HG03060 (cell line): ENCODE data around the gene PRKAR1B.

Experiments
- ATAC-seq: cut with Tn5 transposase; IDR thresholded peaks from one replicate; pipeline ENCODE4 v1.9.1; 2021; ENCODE audit warnings: low read depth, moderate number of reproducible peaks; ENCODE audit not compliant: unreplicated experiment

PRKAR1B gene

DNA sequence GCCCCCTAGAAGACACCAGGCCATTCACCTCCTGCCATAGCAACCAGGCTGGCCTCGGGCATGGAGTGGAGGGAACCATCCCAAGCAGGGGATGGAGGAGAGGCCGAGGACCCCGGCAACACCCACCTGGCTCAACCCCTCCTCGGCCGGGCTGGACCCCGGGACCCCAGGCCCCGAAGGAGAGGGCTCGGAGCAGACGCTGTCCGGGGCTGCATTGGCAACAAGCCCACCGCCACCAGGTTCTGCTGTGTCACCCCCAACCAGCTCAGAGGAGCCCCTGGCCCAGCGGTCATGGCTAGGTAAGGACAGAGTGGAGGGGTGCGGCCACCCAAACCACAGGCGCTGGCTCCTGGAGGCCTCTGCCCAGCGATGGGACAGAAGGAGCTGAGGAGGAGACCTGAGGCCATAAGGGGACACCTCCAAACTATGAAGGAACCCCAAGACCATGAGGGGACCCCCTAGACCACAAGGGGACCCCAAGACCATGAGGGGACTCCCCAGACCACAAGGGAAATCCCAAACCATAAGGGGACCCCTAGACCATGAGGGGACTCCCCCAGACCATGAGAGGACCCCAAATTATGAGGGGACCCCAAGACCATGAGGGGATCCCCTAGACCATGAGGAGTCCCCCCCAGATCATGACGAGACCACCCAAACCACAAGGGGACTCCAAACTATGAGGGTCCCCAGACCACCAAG is 132.7 kb downstream of the PRKAR1B start:
- ATAC-seq, result no peak

GRCh38 chr7:593324-594115 is 133.6 kb downstream of the PRKAR1B start:
- no peak for ATAC-seq

DNA sequence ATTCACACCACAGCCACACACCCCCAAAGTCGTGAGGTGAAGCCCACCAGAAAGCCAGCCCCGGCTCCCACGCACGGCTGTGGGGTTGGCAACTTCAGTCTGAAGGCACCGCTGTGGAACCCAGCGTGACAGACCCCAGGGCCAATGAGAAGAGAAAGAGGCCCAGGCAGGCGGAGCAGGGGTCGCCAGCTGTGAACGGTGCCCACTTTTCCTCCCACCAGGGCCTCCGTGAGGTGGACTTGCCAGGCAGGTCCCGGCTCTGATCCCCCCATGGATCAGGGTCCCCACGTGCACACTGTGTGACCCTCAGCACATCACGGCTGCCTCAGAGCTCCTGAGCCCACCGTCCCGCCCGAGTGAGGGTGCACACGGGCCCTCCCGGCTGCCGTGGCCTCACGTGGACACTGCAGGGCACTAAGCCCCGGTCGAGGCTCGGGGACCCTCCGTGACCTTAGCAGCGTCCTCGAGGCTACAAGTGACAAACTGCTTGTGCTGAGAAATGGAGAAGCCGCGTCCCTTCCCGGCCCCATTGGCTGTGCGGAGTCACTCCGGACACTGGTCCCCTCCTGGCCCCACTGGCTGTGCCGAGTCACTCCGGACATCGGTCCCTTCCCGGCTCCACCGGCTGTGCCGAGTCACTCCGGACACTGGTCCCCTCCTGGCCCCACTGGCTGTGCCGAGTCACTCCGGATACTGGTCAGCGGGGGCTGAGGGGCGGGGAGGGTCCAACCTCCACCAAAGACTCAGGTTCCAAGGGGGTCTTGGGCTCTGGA is 135.0 kb downstream of the PRKAR1B start:
- no peak for ATAC-seq

DNA sequence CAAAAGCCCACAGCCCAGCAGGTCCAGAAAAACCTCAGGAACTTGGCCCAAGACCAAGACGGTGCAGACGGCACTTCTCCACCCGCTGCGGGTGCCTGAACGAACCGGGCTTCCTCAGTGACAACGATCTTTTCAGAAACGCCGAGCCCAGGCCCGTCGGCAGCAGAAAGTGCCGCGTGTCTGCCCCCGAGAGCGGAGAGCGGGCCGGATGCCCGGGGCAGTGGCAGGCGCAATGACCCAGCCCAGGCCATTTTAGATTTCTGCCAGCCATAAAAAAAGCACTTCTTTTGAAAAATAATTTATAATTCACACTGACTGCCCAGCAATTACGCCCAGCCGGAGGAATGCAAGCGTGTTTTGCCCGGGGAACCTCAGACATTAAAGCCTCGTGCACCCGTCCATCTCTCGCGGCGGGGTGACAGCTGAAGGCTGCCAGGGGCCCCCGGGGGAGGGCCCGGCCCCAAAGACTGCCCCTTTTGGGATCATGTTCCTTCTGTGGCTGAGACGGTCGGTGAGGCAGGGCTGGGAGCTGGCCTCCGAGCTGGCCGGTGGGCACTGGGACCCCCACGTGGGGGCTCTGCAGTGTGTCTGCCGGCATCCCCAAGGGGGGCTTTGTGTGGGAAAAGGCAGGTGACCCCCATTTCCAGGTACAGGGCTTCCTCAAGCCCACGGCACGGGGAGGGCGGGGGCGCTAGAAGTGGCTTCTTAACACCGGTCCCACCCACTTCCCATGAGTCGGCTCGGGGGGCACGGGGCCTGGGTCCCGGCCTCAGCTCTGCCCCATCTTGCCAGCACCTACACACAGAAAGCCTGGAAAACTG is 136.1 kb downstream of the PRKAR1B start:
- no peak for ATAC-seq

DNA sequence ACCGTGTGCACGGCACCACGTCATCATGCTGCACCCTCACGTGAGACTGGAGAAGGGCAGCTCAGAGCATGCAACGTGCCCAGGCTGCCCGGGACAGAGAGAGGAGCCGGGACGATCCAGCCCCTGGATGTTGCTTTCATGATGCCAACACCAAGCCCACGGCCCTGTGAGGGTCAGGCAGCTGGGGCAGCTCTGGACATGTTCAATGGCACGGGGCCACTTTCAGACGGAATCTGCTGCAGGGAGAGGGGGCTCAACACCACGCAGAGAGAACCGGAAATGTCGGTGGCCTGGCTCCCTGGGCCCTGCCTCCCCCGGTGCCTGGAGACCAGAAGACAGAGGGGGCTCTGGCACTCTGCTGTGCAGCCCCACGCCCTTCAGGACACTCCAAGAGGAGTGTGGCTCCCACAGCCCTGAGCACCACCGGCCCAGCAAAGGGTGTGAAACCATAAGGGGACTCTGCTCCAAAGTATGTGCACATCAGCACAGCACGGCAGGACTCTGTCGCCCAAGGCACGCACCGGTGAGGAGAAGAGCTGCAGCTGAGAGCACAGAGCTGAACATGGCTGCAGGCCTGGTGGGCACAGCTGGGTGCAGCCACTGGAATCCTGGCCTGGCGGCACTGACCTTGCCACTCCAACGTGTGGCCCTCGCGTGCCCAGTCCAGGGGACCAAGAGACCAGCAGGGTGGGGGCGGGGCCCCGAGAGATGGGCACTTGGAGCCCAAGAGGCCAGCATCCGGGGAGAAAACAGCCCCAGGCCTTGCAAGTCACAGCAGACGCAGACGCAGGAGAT is 137.1 kb downstream of the PRKAR1B start:
- no peak for ATAC-seq

DNA sequence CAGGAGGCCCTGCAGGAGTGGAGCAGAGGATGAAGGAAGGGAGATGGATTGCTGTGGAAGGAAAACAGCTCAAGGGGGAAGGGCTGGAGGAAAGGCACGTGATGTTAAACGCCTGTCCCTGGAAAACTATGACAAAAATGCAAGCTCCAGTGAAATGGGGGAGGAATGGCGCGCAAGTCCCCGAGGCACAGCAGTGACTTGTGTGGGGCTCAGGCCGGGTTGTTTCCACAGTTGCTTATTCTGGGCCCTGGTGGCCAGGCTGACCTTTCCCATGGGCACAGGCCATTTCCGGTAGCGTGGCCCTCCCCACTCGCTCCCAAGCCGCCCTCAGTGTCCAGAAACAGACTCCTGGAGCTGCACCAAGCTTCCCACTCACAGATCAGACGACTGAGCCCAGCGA is 139.3 kb downstream of the PRKAR1B start:
- no peak for ATAC-seq

DNA sequence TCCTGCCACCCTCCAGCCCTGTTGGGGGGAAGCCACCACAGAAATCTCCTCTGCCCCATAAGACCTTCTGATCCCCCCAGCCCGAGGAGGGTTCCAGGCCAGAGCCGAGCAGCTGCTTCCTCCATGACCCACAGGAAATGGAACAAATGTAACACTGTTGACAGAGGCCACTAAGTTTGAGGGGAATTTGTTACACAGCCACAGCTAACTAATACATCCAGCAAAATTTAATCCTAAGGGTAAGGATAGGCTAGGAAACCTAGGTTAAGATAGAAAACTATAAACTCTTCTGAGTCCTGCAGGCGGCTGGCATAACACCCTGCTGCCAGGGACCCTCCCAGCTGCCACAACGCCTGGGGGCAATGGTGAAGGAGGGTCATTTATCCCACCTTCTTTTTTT is 140.6 kb downstream of the PRKAR1B start:
- ATAC-seq, result no peak

- ATAC-seq, result no peak
Observed at GRCh38 chr7:585873-586272, 141.2 kb downstream of the PRKAR1B start.

DNA sequence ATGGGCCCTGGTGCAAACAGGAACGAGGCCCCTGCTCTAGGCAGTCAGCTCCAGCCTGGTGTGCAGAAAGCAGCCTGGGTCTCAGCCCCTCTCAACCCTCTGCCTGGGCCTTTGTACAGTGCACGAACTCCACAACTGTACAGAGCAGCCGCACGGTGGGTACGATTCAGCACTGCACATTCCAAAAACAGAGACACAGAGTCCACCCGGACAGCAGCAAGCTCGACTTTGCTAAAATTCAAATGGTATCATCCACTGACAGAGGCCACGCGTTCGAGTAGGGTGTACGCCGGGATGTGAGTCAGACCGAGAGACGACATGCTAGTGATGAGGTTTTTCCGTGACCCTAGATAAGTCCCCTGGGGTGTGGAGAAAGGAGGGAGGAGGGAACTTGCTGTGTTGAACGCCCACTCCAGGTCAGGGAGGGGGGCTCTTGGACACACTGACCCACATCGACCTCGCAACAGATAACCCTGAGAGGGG is 141.8 kb downstream of the PRKAR1B start:
- ATAC-seq, result no peak

DNA sequence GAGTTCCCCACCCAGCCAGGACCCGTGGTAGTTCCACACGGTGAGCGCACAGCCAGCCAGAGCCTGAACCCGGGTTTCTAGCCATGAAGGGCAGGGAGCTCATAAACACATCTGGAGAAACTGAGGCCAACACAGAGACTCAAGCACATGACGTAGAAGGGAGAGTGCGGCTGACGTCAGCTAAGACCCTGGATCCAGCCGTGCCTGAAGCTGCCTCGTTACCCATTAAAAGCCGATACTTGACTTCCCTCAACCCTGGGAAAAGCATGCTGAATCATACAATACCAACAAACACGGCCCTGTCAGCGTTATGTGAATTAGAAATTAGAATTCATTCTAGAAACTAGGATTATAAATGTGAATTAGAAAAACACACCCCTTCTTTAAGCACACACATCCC is 142.3 kb downstream of the PRKAR1B start:
- no peak for ATAC-seq

DNA sequence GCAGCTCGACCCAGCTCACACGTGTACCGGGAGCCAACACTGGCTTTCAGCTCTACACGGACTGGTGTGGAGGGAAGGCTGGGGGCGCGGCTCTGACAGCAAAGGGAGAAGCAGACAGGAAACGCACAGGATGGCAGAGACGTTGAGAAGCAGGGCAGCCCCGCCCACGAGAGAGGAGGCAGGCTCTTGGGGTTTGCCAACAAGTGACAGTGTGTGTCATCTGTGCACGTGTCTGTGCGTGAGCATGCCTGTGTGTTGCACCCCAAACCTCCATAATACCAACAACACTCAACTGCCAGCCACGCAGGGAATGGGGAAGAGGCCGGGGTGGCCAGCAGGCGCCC is 143.0 kb downstream of the PRKAR1B start:
- no peak for ATAC-seq

DNA sequence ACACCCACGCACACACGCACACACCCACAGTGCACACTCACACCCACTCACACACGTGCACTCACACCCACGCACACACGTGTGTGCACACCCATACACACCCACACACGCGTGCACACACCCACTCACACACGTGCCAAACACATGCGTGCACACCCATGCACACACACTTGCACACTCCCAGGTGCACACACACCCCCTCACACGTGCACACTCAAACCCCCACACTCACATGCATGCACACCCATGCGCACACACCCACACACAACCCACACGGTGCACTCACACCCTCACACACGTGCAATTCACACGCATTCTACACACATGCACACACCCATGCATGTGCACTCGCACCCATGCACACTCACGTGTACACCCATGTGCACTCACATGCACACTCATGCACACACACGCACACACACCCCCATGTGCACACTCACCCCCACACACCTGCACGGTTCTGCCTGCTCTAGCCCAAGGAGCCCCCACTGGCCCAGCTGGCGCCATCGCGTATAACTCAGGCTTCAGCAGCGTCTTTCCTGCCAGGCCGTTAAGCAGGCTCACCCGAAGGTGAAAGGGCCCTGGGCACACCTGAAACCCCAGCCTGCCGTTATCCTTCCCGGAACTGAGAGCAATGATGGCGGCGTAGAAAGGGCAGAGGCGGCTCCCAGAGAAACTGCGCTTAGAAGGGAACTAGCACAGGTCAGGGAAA is 143.5 kb downstream of the PRKAR1B start:
- ATAC-seq, result no peak

- no peak for ATAC-seq
Observed at GRCh38 chr7:582931-583330, 144.2 kb downstream of the PRKAR1B start.

DNA sequence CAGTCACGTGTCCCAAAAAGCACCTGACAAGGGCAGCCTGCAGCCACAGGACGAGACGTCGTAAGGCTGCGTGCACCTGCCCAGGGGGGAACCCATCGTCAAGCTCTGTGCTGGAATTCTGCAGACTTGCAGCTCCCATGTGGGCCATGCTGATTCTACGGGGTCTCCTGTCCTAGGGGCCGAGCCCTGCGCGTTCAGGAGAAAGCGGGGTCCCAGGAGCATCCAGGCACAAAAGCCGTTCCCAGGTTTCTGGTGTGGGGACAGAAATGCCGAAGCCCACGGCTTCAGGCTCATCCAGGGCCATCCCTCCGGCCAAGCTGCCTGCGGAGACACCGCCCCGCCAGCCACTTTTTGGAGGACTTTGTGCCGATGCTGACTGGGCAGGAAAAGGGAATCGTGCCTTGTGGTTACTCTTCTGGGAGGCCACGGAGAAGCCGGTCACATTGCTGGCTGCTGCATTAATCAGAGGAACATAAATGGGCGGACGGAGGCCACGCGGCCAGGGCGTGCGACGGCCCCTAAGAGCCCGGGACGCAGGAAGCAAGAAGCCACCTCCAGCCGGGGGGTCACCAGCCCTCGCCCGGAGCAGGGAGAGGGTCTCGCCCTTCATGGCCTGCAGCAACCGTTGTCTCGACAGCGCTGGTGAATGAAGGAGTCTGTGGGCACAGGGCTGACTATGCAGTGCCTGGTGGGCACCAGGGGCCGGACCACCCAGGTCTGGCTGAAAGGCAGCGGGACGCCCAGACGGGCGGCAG is 144.8 kb downstream of the PRKAR1B start:
- ATAC-seq, result no peak

DNA sequence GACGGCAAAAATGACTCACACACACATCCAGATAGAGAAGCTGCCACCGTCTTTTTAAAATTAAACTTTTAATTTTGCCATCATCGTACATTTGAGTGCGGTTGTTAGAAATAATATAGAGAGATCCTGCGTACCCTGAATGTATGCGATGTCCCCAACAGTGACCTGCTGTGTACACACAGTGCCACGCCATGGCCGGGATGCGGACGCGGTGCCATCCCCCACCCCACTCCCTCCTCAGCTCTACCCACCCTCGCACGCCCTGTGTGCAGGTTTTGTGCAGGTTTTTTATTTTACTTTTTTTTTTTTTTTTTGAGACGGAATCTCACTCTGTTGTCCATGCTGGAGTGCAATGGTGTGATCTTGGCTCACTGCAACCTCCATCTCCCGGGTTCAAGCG is 148.7 kb downstream of the PRKAR1B start:
- ATAC-seq, result no peak

DNA sequence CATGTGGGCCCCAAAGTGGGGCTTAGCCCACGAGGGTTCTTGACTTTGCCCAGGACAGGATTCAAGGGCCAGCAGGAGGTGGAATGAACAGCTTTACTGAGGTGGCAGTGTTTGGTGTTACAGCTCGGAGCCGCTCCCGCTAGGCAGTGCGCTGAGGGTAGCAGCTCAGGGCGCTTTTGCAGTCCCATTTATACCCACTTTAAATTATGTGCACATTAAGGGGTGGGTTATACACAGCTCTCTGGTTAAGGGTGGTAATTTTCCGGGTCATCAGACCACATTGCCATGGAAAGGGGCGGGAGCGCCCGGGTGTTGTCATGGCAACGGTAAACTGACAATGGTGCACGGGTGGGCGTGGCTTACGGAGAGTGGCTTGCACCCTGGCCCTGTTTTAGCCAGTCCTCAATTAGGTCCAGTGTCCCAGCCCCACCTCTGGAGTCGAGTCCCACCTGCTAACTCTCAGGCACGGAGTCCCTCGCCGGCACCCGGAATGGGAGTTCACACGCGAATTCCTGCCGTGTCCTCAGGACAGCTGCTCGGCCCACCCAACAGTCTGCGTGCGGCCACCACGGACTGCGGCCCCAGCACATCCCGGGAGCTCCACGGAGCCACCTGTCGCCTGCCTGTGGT is 149.2 kb downstream of the PRKAR1B start:
- no peak for ATAC-seq

DNA sequence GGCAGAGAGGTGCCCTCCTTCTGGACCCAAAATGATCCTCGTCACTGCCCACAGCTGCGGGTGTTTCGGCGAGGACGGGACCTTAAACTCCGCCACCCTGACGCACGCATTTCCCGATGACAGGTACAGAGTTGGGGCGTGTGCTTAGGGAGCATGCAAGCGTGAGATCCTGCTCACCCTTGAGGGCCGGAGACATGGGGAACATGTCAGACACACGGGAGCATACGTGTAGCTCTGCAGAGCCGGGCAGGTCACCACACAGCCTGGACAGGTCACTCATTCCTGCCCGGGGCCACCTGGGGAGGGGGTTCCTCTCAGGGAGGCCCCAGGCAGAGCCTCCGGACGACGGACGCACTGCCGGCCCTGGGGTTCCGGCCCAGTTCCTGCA is 149.8 kb downstream of the PRKAR1B start:
- no peak for ATAC-seq
